BLaER1 (cell line): Measurements from ENCODE around the gene SOX10.

Experiments used
- H3K27ac ChIP-seq: shearing (Covaris generic); formaldehyde crosslinking; 2 replicates; pipeline ENCODE4 v1.8.1; 2022
- H3K27me3 ChIP-seq: shearing (Covaris generic); formaldehyde crosslinking; 2 replicates; pipeline ENCODE4 v1.8.1; 2022
- H3K36me3 ChIP-seq: shearing (Covaris generic); formaldehyde crosslinking; 2 replicates; pipeline ENCODE4 v1.8.1; 2022
- H3K4me1 ChIP-seq: shearing (Covaris generic); formaldehyde crosslinking; 2 replicates; pipeline ENCODE4 v1.8.1; 2022
- H3K4me2 ChIP-seq: shearing (Covaris generic); formaldehyde crosslinking; 2 replicates; pipeline ENCODE4 v1.8.1; 2022
- H3K4me3 ChIP-seq: shearing (Covaris generic); formaldehyde crosslinking; 2 replicates; pipeline ENCODE4 v1.8.1; 2022
- H3K9ac ChIP-seq: shearing (Covaris generic); formaldehyde crosslinking; 2 replicates; pipeline ENCODE4 v1.8.1; 2022
- H3K9me3 ChIP-seq: shearing (Covaris generic); formaldehyde crosslinking; 2 replicates; pipeline ENCODE4 v1.8.1; 2022
- H4K20me1 ChIP-seq: shearing (Covaris generic); formaldehyde crosslinking; 2 replicates; pipeline ENCODE4 v1.8.1; 2022
- Cebpa-rat ChIP-seq: shearing (Covaris generic); IDR thresholded peaks from 2 replicates; pipeline ENCODE4 v1.8.1; 2022

SOX10 gene

DNA sequence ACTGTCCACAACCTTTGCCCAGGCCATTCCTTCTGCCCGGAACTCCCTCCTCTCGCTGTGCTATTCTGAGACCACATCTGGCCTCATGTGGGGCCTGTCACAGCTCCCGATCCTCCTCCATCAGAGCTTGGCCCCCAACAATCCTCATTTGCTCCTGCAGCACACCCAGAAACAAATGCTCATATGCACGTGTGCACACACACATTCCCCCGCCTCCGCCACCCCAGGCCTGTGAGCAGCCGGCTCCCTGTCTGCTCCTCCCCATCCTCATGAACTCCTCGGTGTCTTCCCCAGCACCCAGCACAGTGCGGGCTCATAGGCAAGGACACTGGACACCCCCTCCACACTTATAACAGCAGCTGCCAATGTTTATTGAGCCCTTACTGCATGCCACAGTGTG, 43.1 kb upstream of the SOX10 start:
- H3K36me3 ChIP-seq = no peaks in the 10 kb centered on the region
- H3K9me3 ChIP-seq = no peaks in the 10 kb centered on the region
- H3K9ac ChIP-seq = no peak overlapping the region
- TF ChIP-seq Cebpa-rat = no peak
- H3K4me2 ChIP-seq = no peak overlapping the region
- H3K4me3 ChIP-seq = no peak overlapping the region
- H3K4me1 ChIP-seq = peaks cover 34% of the 10 kb centered on the region
- H3K27ac ChIP-seq = no peak overlapping the region
- no peaks in the 10 kb centered on the region for H3K27me3 ChIP-seq
- H4K20me1 ChIP-seq = no peaks in the 10 kb centered on the region

DNA sequence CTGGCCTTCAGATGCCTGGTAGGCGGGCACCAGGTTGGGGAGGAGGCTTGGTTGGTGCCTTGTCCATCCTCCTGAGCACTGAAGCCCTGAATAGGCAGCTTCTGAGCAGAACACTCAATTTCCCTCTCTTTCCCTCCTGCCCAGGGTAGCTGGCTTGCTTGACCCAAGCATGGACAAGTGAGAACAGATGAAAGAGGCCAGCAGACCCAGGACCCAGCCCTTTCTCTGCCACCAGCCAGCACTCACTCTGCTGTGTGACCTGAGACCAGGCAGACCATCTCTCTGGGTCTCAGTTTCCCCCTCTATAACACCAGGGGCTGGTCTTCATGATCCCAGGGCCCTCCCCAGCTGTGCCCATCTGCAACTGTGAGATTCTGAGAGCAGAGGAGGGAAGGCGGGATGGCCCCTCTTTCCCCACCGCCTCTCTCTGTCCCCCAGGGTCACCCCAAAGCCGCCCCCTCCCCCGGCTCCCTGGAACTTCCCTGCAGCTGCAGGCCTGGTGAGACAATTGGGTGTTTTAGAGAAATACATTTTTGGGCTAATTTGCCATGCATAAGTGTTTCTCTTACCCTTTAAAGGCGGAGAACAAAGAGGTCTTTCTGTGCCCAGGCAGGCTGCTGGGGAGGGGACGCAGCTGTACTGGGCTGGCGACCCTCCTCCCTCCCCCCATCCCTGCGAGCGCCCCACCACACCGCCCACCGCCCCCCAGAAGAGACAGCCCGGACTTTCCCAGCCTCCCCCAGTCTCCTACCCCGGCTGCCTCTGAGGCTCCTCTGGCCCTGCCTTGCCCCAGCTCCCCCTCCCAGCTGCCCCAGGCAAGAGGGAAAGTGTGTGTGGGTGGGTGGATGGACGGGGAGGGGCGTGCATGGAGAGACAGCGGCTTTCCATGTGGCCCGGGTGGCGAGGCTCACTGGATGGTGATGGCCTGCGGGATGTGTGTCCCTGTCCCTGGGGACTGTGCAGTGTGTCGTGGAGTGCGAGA, 42.1 kb upstream of the SOX10 start:
- TF ChIP-seq Cebpa-rat = no peak
- Histone ChIP-seq H3K4me3 (no peak overlapping the region), H3K4me2 (no peak overlapping the region), H3K4me1 (peaks cover 39% of the 10 kb centered on the region), H3K9ac (no peak overlapping the region), H3K27ac (no peak overlapping the region), H3K36me3 (no peaks in the 10 kb centered on the region), H3K27me3 (no peaks in the 10 kb centered on the region), H3K9me3 (no peaks in the 10 kb centered on the region), H4K20me1 (no peaks in the 10 kb centered on the region)

DNA sequence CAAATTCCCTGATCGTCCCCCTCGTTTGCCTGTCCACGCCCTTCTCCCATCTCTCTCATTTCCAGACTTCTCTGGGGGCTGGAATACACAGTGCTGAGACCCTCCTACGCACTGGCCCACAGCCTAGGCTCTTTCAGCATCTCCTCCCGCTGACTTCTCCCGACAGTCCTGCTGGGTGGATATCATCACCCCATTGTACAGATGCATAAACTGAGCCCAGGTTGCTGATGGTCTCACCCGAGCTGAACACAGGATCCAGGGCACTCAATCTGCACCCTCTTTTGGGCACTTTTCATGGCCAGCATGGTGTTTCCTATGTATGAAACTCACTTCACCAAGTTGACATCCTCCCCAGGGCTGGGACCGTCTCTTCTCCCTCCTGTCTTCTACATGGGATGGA, 41.2 kb upstream of the SOX10 start:
- Histone ChIP-seq H3K4me1 (peaks cover 39% of the 10 kb centered on the region), H3K9ac (no peak overlapping the region), H3K27me3 (no peaks in the 10 kb centered on the region), H4K20me1 (no peaks in the 10 kb centered on the region), H3K4me2 (no peak overlapping the region), H3K27ac (no peak overlapping the region), H3K36me3 (no peaks in the 10 kb centered on the region), H3K9me3 (no peaks in the 10 kb centered on the region), H3K4me3 (no peak overlapping the region)
- TF ChIP-seq Cebpa-rat = no peak

DNA sequence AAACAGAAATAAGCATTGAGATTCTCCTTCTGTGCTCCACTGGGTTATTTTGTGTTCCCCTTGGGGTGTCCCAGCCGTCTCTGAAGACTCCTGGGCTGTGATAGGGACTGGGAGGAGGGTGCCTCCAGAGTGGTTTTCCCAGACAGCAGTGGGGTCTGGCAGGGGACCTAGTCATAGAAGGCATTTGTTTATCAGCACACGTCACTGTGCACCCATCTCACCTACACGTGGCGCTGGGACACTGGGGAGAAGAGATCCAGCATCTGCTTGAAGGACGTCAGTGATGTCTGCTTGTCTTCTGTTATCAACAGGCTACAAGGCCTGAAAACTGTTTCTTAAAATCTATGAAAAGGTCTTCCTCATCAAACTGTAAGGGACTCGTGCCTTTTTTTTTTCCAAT, 38.7 kb upstream of the SOX10 start:
- Histone ChIP-seq H3K4me3 (no peak overlapping the region), H4K20me1 (no peaks in the 10 kb centered on the region), H3K9me3 (no peaks in the 10 kb centered on the region), H3K36me3 (no peaks in the 10 kb centered on the region), H3K9ac (no peak overlapping the region), H3K27me3 (no peaks in the 10 kb centered on the region), H3K4me2 (no peak overlapping the region), H3K27ac (no peak overlapping the region), H3K4me1 (peaks cover 48% of the 10 kb centered on the region)
- no peak for TF ChIP-seq Cebpa-rat

DNA sequence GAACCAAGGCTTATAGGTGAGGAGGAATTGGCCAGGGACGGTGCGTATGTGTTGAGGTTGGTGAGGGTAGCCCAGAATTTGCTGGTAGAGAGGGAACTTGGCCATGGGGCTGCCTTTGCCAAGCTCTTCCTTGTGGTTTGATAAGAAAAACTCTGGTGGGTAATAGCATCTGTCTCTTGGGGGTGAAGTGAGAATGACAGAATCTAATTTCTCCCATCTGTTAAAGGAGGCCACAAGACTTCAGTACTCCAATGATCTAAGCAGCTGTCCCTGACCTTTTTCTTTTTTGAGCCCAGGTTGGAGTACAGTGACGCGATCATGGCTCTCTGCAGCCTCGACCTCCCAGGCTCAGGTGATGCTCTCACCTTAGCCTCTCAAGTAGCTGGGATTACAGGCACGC, 36.9 kb upstream of the SOX10 start:
- H3K4me3 ChIP-seq = no peak overlapping the region

DNA sequence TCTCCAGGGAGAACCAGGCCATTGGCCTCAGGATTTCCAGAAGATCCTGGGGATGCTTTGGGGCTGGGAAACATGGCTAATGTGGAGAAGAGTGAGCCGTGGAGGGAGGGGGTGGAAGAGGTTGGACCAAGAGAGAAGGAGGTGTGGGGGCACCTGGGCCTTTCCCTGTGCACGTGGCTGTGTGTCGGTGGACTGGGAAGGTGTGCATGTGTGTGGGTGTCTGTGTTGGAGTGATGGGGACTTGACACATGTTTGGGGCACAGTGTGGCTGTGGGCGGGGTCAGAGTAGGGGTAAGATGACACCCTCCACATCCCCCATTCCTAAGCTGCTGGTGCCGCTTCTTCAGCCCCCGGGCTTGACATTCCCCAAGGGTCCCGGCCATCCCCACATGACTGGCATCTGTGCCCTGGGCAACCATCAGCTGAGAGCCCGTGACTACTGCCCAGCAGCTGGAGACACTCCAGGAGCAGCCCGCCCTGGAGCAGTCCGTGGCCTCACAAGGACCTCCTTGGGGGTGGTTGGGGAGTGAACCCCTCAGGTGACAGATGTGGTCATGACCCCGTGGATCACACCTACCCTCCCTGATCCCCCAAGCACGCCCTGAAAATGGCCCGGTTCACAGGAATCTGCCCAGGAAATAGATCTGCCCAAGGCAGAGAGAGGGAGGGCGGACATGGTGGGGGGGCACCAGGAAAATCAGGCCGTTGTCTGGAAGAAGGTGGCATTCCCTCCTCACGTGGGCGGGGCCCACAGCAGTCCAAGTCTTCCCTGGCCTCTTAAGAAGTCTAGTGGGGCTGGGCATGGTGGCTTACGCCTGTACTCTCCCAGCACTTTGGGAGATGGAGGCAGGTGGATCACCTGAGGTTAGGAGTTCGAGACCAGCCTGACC, 34.8 kb upstream of the SOX10 start:
- no peak overlapping the region for H3K4me3 ChIP-seq
- H3K36me3 ChIP-seq = no peaks in the 10 kb centered on the region
- H3K27me3 ChIP-seq = no peaks in the 10 kb centered on the region
- no peaks in the 10 kb centered on the region for H4K20me1 ChIP-seq
- no peak overlapping the region for H3K27ac ChIP-seq
- peaks cover 51% of the 10 kb centered on the region for H3K4me1 ChIP-seq
- H3K9ac ChIP-seq = no peak overlapping the region
- peaks cover 7% of the 10 kb centered on the region; the same call in 1 of the 2 replicates for H3K9me3 ChIP-seq
- 0 out of 2 replicates have a peak overlapping the region, but pooled peaks have one; percentile 2 for H3K4me2 ChIP-seq
- TF ChIP-seq Cebpa-rat = no peak

More for the DNA sequence above, 36.9 kb upstream of the SOX10 start:
- TF ChIP-seq Cebpa-rat = no peak
- H3K9me3 ChIP-seq = no peaks in the 10 kb centered on the region
- H3K27me3 ChIP-seq = no peaks in the 10 kb centered on the region
- peak overlapping the region; percentile 81 for H3K4me2 ChIP-seq
- peak overlapping the region; percentile 70 for H3K27ac ChIP-seq
- H3K4me1 ChIP-seq = peaks cover 58% of the 10 kb centered on the region
- H3K36me3 ChIP-seq = no peaks in the 10 kb centered on the region
- H4K20me1 ChIP-seq = no peaks in the 10 kb centered on the region
- H3K9ac ChIP-seq = 0 out of 2 replicates have a peak overlapping the region, but pooled peaks have one; percentile 9

DNA sequence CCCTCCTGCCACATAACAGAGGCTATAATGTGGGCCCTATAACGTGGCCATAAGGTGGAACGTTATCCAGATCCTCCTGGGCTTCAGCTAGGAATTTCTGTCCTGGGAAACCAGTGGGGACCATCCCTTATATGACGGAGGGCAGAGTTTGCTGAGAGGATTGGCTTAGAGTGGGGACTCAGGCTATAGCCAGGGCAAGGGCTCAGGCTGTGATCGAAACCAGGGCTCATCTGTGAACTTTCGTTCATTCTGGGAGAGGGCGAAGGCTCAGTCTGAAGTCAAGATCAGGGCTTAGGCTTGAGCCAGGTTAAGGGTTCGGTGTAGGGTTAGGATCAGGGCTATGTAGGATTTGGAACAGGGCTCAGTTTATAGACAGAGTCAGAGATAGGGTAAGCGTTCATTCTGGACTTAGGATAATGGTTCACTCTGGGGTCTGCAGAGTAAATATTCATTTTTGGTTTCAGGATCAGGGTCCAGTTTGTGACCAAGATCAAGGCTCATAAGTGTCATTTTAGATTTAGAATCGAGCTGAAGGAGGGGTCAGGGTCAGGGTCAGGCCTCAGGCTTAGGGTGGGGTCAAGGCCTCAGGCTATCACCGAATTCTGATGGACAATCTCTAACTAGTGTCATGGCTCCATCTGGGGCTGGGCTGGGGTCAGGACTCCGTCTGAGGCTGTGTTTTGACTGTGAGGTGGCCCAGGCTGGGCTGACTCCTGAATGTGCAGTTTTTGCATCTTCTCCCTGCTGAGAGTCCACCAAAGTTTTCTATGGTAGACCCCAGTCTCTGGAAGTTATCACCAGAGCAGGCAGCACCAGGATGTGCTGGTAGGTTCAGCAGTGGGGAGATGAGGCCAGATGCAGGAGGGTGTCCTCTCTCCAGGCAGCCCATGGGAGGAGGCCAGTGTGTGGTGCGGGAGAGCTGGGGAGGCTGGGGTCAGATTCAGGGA, 33.9 kb upstream of the SOX10 start:
- H3K9ac ChIP-seq = no peak overlapping the region
- peak overlapping the region; percentile 58 for H3K4me2 ChIP-seq
- TF ChIP-seq Cebpa-rat = no peak
- no peaks in the 10 kb centered on the region for H4K20me1 ChIP-seq
- no peaks in the 10 kb centered on the region for H3K36me3 ChIP-seq
- no peaks in the 10 kb centered on the region for H3K27me3 ChIP-seq
- H3K4me3 ChIP-seq = no peak overlapping the region
- peaks cover 52% of the 10 kb centered on the region for H3K4me1 ChIP-seq
- peak overlapping the region; percentile 46; the same call in 1 of the 2 replicates for H3K27ac ChIP-seq
- H3K9me3 ChIP-seq = peaks cover 13% of the 10 kb centered on the region; the same call in 1 of the 2 replicates

DNA sequence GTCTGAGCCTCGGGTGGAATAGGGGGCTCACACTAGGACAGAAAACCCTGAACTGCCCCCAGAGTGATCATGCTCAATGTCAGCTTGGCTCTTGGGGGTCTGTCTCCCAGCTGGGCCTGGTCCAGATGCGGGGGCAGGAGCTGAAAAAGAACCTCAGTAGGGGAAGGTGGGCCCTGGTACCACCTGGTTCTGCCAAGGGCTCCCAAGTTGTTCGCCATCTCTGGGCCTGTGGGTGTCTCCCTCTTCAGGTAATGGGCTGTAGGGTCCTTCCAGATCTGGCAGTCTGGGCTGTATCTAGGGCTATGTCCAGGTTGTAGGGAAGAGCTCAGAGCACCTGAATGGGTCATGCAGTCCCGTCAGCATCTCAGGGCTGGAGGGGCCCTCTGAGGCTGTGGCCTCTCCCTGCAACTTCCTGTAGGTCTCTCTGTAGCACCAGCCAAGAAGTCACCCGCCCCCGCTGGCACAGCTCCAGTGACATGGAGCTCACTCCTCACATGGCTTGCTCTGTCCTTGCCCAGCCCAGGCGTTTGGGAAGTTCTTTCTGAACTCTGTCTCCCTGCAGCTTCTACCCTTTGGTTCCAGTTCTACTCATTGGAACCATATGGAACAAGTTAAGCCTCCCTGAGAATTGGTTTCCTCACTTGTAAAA, 33.0 kb upstream of the SOX10 start:
- Histone ChIP-seq H3K4me1 (peaks cover 58% of the 10 kb centered on the region), H3K9ac (no peak overlapping the region), H3K4me2 (peak overlapping the region; percentile 58), H3K9me3 (peaks cover 13% of the 10 kb centered on the region; the same call in 1 of the 2 replicates), H3K4me3 (no peak overlapping the region), H4K20me1 (no peaks in the 10 kb centered on the region), H3K27ac (peak overlapping the region; percentile 46; the same call in 1 of the 2 replicates), H3K27me3 (no peaks in the 10 kb centered on the region), H3K36me3 (no peaks in the 10 kb centered on the region)
- TF ChIP-seq Cebpa-rat = no peak
